K562 (cell line): ENCODE measurements around the gene FGF22.

Experiments used
- ATF1 ChIP-seq, 2 experiments: fragments of 450-650 bp in 1 of 2; IDR thresholded peaks; 2 replicates each; pipeline ENCODE4 v1.6.1; 2016; ENCODE audit warnings: missing compliant biosample characterization in 1 of 2, missing genetic modification characterization in 1 of 2
- CBFB ChIP-seq: sonication (generic); formaldehyde crosslinking; IDR thresholded peaks from 2 replicates; pipeline ENCODE4 v1.4.0; 2020; ENCODE audit warnings: mild to moderate bottlenecking, missing genetic modification reagents
- EGR1 ChIP-seq: fragments of 450-650 bp; conservative IDR thresholded peaks from 2 replicates; pipeline ENCODE4 v1.6.1; 2017; ENCODE audit warnings: mild to moderate bottlenecking
- GABPA ChIP-seq: fragments of 200-800 bp; sonication (Bioruptor generic); conservative IDR thresholded peaks from 2 replicates; pipeline ENCODE4 v1.6.1; 2016; ENCODE audit warnings: low read depth, missing genetic modification characterization, missing compliant biosample characterization
- IRF1 ChIP-seq: sonication (generic); formaldehyde crosslinking; IDR thresholded peaks from 2 replicates; pipeline ENCODE4 v1.8.0; 2022; ENCODE audit warnings: missing genetic modification reagents, mild to moderate bottlenecking, borderline replicate concordance
- POLR2A ChIP-seq: fragments of 450-650 bp; conservative IDR thresholded peaks from 2 replicates; pipeline ENCODE4 v1.6.1; 2016
- POLR2G ChIP-seq: fragments of 200-400 bp; formaldehyde crosslinking; IDR thresholded peaks from 2 replicates; pipeline ENCODE4 v1.6.1; 2017; ENCODE audit warnings: low read depth, mild to moderate bottlenecking, antibody characterized with exemption, low read length, moderate library complexity
- RAD21 ChIP-seq, 2 experiments: fragments of 250-450 bp in 1 of 2; fragments of 450-650 bp in 1 of 2; sonication (Bioruptor Pico) in 1 of 2; formaldehyde crosslinking in 1 of 2; IDR thresholded peaks in 1 of 2; conservative IDR thresholded peaks in 1 of 2; 2 replicates each; pipeline versions ENCODE4 v1.4.0 to v1.8.0; 2020 to 2022; ENCODE audit warnings: mild to moderate bottlenecking in 2 of 2, moderate library complexity in 1 of 2
- SIN3A ChIP-seq, 2 experiments: fragments of 150-350 bp in 1 of 2; IDR thresholded peaks; 2 replicates each; pipeline ENCODE4 v1.6.1; 2011 to 2016; ENCODE audit warnings: borderline replicate concordance in 2 of 2, low read depth in 2 of 2, low read length in 2 of 2, mild to moderate bottlenecking in 2 of 2, moderate library complexity in 2 of 2; ENCODE audit not compliant: control insufficient read depth in 1 of 2
- SMAD1 ChIP-seq: fragments of 150-350 bp; IDR thresholded peaks from 2 replicates; pipeline ENCODE4 v1.6.1; 2014; ENCODE audit warnings: low read length, low read depth; ENCODE audit not compliant: partially characterized antibody
- TFAP4 ChIP-seq: sonication (generic); formaldehyde crosslinking; IDR thresholded peaks from 2 replicates; pipeline ENCODE4 v1.8.0; 2022; ENCODE audit warnings: missing genetic modification reagents, mild to moderate bottlenecking, moderate library complexity, borderline replicate concordance
- ZNF239 ChIP-seq: fragments of 250-450 bp; sonication (Bioruptor Pico); IDR thresholded peaks from 2 replicates; pipeline ENCODE4 v1.4.0; 2020; ENCODE audit warnings: mild to moderate bottlenecking
- ZNF655 ChIP-seq: fragments of 250-450 bp; sonication (Bioruptor Pico); IDR thresholded peaks from 2 replicates; pipeline ENCODE4 v1.5.0; 2021
- TF ChIP-seq, protein P1 (sequence below): sonication (generic); formaldehyde crosslinking; IDR thresholded peaks from 2 replicates; pipeline ENCODE4 v1.8.1; 2023; ENCODE audit warnings: mild to moderate bottlenecking, missing genetic modification reagents

GRCh38 chr19:601790-602189, 37.9 kb upstream of the FGF22 start:
- TF ChIP-seq CBFB (CRISPR knock-in tag): no peak
- TF ChIP-seq, protein P1, sequence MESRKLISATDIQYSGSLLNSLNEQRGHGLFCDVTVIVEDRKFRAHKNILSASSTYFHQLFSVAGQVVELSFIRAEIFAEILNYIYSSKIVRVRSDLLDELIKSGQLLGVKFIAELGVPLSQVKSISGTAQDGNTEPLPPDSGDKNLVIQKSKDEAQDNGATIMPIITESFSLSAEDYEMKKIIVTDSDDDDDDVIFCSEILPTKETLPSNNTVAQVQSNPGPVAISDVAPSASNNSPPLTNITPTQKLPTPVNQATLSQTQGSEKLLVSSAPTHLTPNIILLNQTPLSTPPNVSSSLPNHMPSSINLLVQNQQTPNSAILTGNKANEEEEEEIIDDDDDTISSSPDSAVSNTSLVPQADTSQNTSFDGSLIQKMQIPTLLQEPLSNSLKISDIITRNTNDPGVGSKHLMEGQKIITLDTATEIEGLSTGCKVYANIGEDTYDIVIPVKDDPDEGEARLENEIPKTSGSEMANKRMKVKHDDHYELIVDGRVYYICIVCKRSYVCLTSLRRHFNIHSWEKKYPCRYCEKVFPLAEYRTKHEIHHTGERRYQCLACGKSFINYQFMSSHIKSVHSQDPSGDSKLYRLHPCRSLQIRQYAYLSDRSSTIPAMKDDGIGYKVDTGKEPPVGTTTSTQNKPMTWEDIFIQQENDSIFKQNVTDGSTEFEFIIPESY (CRISPR knock-in tag): no peak
- TF ChIP-seq POLR2A: no peak
- no peak for TF ChIP-seq ZNF239 (CRISPR knock-in tag)
- TF ChIP-seq EGR1: no peak
- no peak for TF ChIP-seq POLR2G
- no peak for TF ChIP-seq SMAD1
- no peak for TF ChIP-seq ATF1 (CRISPR knock-in tag; IDR thresholded peaks at IDR 0.05)
- no peak for TF ChIP-seq ATF1 (tag; IDR thresholded peaks at IDR 0.05)
- no peak for TF ChIP-seq SIN3A (IDR thresholded peaks at IDR 0.05; ENCODE audit: borderline replicate concordance in 2 of 2, control insufficient read depth in 1 of 2, low read depth in 2 of 2, low read length in 2 of 2)
- no peak for TF ChIP-seq IRF1 (CRISPR knock-in tag)
- TF ChIP-seq RAD21 (CRISPR knock-in tag; conservative IDR thresholded peaks at IDR 0.05 in 1 of 2, IDR thresholded peaks at IDR 0.05 in 1 of 2): no peak
- TF ChIP-seq GABPA (tag): no peak
- TF ChIP-seq TFAP4 (CRISPR knock-in tag): no peak
- no peak for TF ChIP-seq ZNF655 (CRISPR knock-in tag)
